HG03442 (cell line): ENCODE measurements around the gene ENTPD1.
"Not testable (repeated sequence)": the region's sequence is repeated elsewhere in the genome, so short reads cannot be mapped to it uniquely, and the experiment has no call there.

Experiments used
- ATAC-seq: cut with Tn5 transposase; IDR thresholded peaks from one replicate; pipeline ENCODE4 v1.9.1; 2021; ENCODE audit warnings: mild to moderate bottlenecking, moderate library complexity; ENCODE audit not compliant: unreplicated experiment

The ENTPD1 gene

DNA sequence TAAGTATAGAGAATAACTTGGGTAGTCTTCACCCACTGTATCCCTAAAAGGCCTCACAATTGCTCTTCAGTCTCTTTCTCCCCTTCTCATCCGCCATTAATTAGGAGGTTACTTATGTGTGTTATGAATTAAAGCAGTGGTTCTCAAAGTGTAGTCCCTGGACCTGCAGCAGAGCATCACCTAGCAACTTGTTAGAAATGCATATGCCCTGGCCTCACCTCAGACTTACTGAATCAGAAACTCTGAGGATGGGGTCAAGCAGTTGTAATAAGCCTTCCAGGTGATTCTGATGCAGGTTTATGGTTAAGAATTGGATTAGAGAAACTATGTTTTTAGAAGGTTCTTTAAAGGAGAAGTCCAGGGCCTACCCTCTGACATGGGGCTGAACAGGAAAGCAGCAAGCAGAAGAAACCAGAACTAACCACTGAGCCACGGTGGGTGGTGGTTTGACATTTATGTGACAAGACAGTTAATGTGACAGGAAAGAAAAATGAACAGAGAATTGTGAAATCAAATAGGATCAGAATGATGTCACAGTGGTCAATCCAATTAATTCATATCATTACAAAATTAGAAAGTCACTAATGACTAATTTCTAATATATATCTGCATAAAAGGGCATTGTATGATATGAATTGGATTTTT is 37.6 kb downstream of the ENTPD1 start:
- no peak for ATAC-seq

DNA sequence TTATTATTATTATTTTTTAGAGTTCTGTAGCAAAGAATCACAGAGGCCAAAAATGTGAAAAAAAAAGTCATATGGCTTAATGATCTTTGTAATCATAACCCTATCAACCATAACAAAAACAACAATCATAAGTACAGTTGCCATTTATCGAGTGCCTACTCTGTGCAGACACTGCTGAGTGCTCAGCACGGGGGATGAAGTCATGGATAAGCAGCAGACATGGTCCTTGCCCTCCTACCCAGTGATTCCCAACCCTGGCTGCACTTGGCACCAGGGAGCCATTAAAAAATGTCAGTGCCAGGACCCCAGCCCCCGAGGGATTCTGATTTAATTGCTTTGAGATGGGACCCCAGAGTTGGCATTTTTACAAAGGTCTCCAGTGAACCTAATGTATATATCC is 38.2 kb downstream of the ENTPD1 start:
- ATAC-seq = no peak

GRCh38 chr10:95795602-95796001 is 39.6 kb downstream of the ENTPD1 start:
- no peak for ATAC-seq

GRCh38 chr10:95796504-95796903 is 40.5 kb downstream of the ENTPD1 start:
- ATAC-seq = no peak

DNA sequence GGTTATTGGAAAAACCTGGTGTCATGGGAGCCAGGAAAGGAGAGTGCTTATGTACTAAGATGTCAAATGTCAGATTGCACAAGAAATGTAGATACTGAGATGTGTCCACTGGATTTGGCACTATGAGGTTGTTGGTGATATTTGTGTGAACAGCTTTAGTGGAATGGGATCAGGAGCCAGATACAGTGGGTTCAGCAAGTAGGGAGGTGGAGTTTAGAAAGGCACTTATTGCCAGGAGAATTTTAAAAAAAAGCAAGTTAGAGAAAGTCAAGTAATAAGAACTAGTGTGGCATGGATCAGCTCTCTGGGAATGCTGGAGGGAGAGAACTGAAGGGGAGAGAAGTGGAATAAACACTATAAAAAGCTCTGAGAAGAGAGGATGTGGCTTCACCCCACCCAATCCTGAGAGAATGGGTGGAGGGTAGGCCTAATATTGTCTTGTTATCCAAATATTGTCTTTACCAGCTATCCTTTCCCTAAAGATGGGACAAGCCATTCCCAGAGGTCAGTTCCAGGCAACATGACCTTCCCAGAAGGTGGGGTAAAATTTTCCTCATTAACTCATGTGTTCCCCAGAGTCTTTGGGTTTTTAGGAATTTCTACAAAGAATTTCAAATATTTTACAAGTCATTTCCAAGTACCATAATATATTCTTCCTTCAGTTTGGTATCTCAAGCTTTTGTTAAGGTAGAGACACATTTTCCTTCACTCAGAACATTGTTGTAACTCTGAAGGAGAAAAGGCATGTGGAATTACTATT is 42.3 kb downstream of the ENTPD1 start:
- no peak for ATAC-seq

DNA sequence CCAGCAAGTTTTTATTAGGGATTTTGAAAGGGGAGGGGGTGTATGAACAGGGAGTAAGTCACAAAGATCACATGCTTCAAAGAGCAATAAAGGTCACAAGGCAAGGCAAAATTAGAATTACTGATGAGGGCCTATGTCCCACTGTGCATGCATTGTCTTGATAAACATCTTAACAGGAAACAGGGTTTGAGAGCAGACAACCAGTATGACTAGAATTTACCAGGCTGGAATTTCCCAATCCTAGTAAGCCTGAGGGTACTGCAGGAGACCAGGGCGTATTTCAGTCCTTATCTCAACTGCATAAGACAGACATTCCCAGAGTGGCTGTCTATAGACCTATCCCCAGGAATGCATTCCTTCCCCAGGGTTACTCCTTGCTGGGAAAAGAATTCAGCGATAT is 44.3 kb downstream of the ENTPD1 start:
- not testable (repeated sequence) for ATAC-seq

GRCh38 chr10:95806687-95807380 is 50.9 kb downstream of the ENTPD1 start:
- ATAC-seq = not testable (repeated sequence)

GRCh38 chr10:95808705-95809308 is 52.8 kb downstream of the ENTPD1 start:
- not testable (repeated sequence) for ATAC-seq

GRCh38 chr10:95809370-95810197 is 53.6 kb downstream of the ENTPD1 start:
- no peak for ATAC-seq

DNA sequence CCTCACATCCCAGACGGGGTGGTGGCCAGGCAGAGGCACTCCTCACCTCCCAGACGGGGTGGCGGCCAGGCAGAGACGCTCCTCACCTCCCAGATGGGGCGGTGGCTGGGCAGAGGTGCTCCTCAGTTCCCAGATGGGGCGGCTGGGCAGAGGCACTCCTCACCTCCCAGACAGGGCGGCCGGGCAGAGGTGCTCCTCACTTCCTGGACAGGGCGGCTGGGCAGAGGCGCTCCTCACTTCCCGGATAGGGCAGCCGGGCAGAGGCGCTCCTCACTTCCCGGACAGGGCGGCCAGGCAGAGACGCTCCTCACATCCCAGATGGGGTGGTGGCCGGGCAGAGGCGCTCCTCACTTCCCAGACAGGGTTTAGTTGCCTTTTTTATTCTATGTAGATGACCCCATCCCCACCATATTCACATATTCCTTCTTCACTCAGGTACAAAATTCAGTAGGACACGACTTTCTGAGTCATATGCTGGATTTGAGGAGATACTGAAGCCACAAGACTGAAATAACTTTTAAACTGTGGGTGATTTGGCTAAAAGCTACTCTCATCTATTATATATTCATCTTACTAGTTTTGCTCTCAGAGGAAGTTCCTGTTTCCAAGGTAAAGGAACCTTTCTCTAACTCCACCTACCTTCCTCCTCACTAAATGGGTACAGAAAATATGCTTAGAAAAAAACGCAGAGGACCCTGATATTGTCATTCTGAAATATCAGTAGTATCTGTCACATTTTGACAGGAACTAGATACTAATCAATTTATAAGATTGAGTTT is 54.4 kb downstream of the ENTPD1 start:
- no peak for ATAC-seq

GRCh38 chr10:95813054-95813685 is 57.2 kb downstream of the ENTPD1 start:
- ATAC-seq = no peak

GRCh38 chr10:95814011-95814727 is 58.2 kb downstream of the ENTPD1 start:
- no peak for ATAC-seq

- ATAC-seq = no peak
Observed at GRCh38 chr10:95815133-95815532, 59.2 kb downstream of the ENTPD1 start.

DNA sequence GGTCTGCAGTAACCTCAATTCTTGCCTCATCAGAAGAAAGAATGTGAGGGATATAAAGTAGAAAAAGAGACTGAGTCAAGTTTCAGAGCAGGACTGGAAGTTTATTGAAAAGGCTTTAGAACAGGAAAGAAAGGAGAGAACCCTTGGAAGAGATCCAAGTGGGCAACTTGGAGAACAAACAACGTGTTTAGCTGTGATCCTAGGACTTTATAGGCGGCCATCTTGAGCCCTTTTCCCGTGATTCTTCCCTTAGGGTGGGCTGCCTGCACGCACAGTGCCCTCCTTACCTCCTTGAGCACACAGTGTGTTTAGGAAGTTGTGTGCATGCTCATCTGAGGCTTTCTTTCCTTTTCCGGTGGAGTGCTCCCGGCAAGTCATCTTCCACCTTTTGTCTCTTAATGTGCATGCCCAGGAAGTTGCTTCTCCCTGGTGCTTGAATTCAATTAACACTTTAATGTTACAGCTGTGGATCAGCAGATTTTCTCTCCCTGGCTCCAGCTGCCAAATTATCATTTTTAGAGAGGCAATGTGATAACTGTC is 59.8 kb downstream of the ENTPD1 start:
- ATAC-seq = no peak

- ATAC-seq = no peak
Observed at GRCh38 chr10:95818010-95818409, 62.0 kb downstream of the ENTPD1 start.

- no peak for ATAC-seq
Observed at GRCh38 chr10:95818668-95819067, 62.7 kb downstream of the ENTPD1 start.

DNA sequence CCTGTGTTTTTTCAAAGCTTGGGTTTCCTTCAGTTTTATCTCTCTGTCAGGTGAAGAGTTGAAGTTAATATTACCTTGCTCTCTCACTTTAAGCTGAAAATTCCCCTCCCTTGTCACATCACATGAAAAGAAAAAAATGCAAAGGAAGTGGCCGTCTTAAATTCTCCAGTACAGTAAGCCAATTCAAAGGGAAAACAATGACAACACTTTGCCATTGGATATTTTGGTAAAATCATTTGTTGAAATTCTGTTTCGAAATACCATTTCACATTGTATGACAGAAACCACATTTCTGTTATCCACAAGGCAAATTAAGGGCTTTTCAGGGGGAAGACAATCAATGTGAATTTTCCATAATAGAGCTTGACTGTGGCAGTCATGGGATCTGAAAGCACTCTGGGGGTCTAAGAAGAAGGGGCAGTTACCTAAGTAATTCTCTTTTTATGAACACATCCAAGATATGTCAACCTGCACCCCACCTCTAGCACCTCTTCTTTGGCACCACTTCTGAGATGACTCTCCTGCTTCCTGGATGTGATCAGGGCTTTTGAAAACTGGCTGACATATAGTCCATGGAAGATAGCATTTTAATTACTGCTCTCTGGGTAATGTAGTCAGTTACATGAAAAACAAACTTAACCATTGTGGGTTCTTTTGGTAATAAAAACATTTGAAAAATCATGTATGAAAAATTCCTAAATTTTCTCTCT is 63.8 kb downstream of the ENTPD1 start:
- ATAC-seq = no peak

- ATAC-seq = peak; percentile 57
Observed at GRCh38 chr10:95820363-95820762, 64.4 kb downstream of the ENTPD1 start.
